ENCODE data around the gene HEATR9. TPM values are rescaled to one million over a fixed set of nuclear protein-coding genes. Genes with fewer than 3 reads are reported as not detected.
A peak's percentile ranks its signal among the peaks of the same experiment; 100 is the strongest.

HEATR9 gene
- total RNA-seq, 1 experiment from 2014 or later, result not detected

DNA sequence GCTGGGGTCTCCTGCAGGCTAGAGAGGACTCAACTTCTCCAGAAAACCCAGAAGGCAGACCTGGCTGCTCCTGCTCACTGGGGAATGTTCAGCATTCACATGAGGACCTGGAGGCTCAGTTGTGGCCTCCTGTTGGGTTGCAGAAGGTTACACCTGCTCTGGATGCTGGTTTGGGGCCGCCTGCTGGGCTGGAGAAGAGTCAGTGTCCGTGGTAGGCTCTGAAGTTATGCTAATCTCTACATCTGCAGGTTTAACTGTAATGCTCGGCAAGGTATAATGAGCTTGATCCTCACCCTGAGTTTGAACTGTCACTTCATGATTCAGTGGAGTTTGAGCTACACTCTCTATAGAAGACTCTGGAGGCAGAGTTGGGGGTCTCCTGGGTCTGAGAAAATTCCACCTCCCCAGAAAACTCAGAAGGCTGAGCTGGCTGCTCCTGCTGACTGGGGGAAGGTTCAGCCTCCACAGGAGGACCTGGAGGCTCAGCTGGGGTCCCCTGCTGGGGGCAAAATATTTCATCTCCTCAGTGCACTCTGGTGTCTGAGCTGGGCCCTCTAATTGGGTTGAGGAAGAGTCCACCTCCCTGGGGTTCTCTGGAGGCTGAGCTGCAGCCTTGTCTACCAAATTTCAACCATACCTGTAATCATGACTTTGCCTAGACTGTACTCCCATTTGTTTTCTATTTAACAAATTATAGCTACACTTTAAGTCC is 38.4 kb upstream of the HEATR9 start:
- H3K9me3 Mint-ChIP-seq (ENCODE audit: unreplicated experiment), result no peaks in the 10 kb centered on the region
- peaks cover 9% of the 10 kb centered on the region for H3K4me1 Mint-ChIP-seq (ENCODE audit: low read depth, unreplicated experiment)
- Histone ChIP-seq H3K36me3 (ENCODE audit: control insufficient read depth, insufficient read depth, low read length) (no peaks in the 10 kb centered on the region), H3K4me3 (ENCODE audit: low read depth, low read length) (no peak overlapping the region), H3K4me1 (peaks cover 32% of the 10 kb centered on the region), H3K9me3 (no peaks in the 10 kb centered on the region), H3K27me3 (replicated peaks; ENCODE audit: control insufficient read depth, insufficient read depth, low read length) (no peaks in the 10 kb centered on the region)
- TF ChIP-seq, protein P1, sequence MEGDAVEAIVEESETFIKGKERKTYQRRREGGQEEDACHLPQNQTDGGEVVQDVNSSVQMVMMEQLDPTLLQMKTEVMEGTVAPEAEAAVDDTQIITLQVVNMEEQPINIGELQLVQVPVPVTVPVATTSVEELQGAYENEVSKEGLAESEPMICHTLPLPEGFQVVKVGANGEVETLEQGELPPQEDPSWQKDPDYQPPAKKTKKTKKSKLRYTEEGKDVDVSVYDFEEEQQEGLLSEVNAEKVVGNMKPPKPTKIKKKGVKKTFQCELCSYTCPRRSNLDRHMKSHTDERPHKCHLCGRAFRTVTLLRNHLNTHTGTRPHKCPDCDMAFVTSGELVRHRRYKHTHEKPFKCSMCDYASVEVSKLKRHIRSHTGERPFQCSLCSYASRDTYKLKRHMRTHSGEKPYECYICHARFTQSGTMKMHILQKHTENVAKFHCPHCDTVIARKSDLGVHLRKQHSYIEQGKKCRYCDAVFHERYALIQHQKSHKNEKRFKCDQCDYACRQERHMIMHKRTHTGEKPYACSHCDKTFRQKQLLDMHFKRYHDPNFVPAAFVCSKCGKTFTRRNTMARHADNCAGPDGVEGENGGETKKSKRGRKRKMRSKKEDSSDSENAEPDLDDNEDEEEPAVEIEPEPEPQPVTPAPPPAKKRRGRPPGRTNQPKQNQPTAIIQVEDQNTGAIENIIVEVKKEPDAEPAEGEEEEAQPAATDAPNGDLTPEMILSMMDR (IDR thresholded peaks at IDR 0.05; ENCODE audit: insufficient read depth in 1 of 2, low read depth in 1 of 2, low read length in 1 of 2, severe bottlenecking in 1 of 2, unreplicated experiment in 1 of 2), result no peak
- no peaks in the 10 kb centered on the region for H3K27me3 Mint-ChIP-seq (ENCODE audit: insufficient read depth, unreplicated experiment)
- no peak overlapping the region for H3K27ac Mint-ChIP-seq (ENCODE audit: unreplicated experiment)
- no TSS peak for BruUV-seq (replicated peaks)
- no peak for DNase-seq
- H3K36me3 Mint-ChIP-seq (ENCODE audit: insufficient read depth, unreplicated experiment), result no peaks in the 10 kb centered on the region
- no peak overlapping the region for H3K4me3 Mint-ChIP-seq (ENCODE audit: unreplicated experiment)
- CTCF ChIA-PET, result interaction anchor here (1.0 kb wide), 1 partner anchor 60 kb away, joined by 3 read pairs; no protein-coding TSS in a partner anchor
- POLR2A ChIA-PET, result no interaction called here
- intact Hi-C loops (cut with micrococcal nuclease; ENCODE audit: unreplicated experiment), result no loop called here

DNA sequence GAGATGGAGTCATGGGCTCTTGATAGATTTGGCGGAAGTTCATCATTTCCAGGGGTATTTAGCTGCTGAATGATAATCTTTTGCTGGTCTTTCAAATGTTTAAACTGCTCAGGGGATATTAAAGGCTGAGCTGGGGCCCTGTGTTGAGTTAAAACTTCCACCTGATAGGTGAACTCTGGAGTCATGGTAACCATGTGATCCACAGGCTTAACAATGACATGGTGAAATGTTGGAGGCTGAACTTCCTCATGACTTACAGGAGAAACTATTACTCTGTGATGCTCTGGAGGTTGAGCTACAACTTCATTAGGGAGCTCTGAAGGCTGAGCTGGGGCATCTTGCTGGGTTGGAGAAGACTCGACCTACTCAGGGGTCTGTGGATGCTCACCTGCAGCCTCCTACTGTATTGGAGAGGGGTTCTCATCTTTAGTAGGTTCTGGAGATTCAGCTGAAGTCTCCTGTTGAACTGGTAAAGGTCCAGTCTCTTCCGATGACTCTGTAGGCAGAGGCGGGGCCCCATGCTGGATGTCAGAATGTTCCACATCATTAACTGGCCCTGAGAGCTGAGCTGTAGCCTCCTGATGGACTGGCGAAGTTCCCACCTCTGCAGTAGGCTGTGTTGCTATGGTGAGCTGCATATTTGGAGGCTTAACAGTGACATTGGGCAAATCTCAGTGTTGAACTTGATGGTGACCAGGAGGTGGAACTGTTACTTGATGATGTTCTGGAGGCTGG is 37.7 kb upstream of the HEATR9 start:
- ChIA-PET CTCF (interaction anchor here (1.0 kb wide), 1 partner anchor 60 kb away, joined by 3 read pairs; no protein-coding TSS in a partner anchor), POLR2A (no interaction called here)
- no peak for DNase-seq
- intact Hi-C loops (cut with micrococcal nuclease; ENCODE audit: unreplicated experiment), result no loop called here
- no peak overlapping the region for H3K4me3 Mint-ChIP-seq (ENCODE audit: unreplicated experiment)
- TF ChIP-seq, protein P1 (IDR thresholded peaks at IDR 0.05; ENCODE audit: insufficient read depth in 1 of 2, low read depth in 1 of 2, low read length in 1 of 2, severe bottlenecking in 1 of 2, unreplicated experiment in 1 of 2), result no peak
- Histone ChIP-seq H3K4me1 (peaks cover 32% of the 10 kb centered on the region), H3K4me3 (ENCODE audit: low read depth, low read length) (no peak overlapping the region), H3K9me3 (no peaks in the 10 kb centered on the region), H3K36me3 (ENCODE audit: control insufficient read depth, insufficient read depth, low read length) (no peaks in the 10 kb centered on the region), H3K27me3 (replicated peaks; ENCODE audit: control insufficient read depth, insufficient read depth, low read length) (no peaks in the 10 kb centered on the region)
- no peaks in the 10 kb centered on the region for H3K9me3 Mint-ChIP-seq (ENCODE audit: unreplicated experiment)
- no peaks in the 10 kb centered on the region for H3K36me3 Mint-ChIP-seq (ENCODE audit: insufficient read depth, unreplicated experiment)
- H3K27ac Mint-ChIP-seq (ENCODE audit: unreplicated experiment), result no peak overlapping the region
- no peaks in the 10 kb centered on the region for H3K27me3 Mint-ChIP-seq (ENCODE audit: insufficient read depth, unreplicated experiment)
- H3K4me1 Mint-ChIP-seq (ENCODE audit: low read depth, unreplicated experiment), result peaks cover 11% of the 10 kb centered on the region
- no TSS peak for BruUV-seq (replicated peaks)

DNA sequence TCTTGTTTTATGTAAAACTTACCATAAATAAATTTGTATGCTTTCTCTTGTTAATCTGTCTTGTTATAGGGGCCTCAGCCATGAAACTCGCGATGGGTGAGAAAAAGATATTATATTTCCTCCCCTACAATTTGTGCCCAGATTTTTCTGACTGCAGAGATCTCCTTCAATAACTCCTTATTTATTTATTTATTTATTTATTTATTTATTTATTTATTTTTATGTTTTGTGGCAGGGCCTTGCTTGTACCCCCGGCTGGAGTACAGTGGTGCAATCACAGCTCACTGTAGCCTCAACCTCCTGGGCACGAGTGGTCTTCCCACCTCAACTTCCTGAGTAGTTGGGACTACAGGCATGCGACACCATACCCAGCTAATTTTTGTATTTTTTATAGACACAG is 34.8 kb upstream of the HEATR9 start:
- no peaks in the 10 kb centered on the region for H3K36me3 Mint-ChIP-seq (ENCODE audit: insufficient read depth, unreplicated experiment)
- intact Hi-C loops (cut with micrococcal nuclease; ENCODE audit: unreplicated experiment), result no loop called here
- no TSS peak for BruUV-seq (replicated peaks)
- ChIA-PET POLR2A (no interaction called here), CTCF (no interaction called here)
- no peaks in the 10 kb centered on the region for H3K9me3 Mint-ChIP-seq (ENCODE audit: unreplicated experiment)
- no peak for DNase-seq
- TF ChIP-seq, protein P1 (IDR thresholded peaks at IDR 0.05; ENCODE audit: insufficient read depth in 1 of 2, low read depth in 1 of 2, low read length in 1 of 2, severe bottlenecking in 1 of 2, unreplicated experiment in 1 of 2), result no peak
- Histone ChIP-seq H3K4me1 (peaks cover 39% of the 10 kb centered on the region), H3K9me3 (no peaks in the 10 kb centered on the region), H3K36me3 (ENCODE audit: control insufficient read depth, insufficient read depth, low read length) (no peaks in the 10 kb centered on the region), H3K27me3 (replicated peaks; ENCODE audit: control insufficient read depth, insufficient read depth, low read length) (no peaks in the 10 kb centered on the region), H3K4me3 (ENCODE audit: low read depth, low read length) (no peak overlapping the region)
- H3K4me3 Mint-ChIP-seq (ENCODE audit: unreplicated experiment), result no peak overlapping the region
- H3K4me1 Mint-ChIP-seq (ENCODE audit: low read depth, unreplicated experiment), result peaks cover 28% of the 10 kb centered on the region
- H3K27me3 Mint-ChIP-seq (ENCODE audit: insufficient read depth, unreplicated experiment), result no peaks in the 10 kb centered on the region
- peak overlapping the region; percentile 48 for H3K27ac Mint-ChIP-seq (ENCODE audit: unreplicated experiment)

All from Caco-2 (cell line).